HG03039 (cell line): ENCODE results near the gene TRIL.

Experiments
- ATAC-seq: cut with Tn5 transposase; IDR thresholded peaks from one replicate; pipeline ENCODE4 v1.9.1; 2021; ENCODE audit warnings: mild to moderate bottlenecking, moderate library complexity; ENCODE audit not compliant: unreplicated experiment

Gene TRIL

DNA sequence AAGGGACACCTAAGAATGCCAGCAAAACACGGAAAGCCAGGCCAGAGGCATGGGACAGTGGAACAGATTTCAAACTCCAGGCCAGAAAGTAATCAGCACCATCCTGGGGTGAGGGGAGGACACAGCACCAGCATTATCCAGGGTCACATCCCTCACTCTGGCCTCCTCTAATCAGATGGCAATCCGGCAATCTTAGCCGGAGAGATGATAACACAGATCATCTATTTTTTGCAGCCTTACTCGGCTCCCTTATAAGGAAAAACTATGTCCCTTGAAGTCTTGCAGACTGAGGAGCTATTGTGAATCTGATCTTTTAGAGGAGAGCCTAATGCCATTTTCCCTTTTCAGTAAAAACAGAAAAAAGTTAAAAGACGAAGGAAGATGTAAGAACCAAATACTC is 16.5 kb downstream of the TRIL start:
- ATAC-seq: no peak

GRCh38 chr7:28940741-28941384 is 17.3 kb downstream of the TRIL start:
- ATAC-seq: no peak

- no peak for ATAC-seq
Measured at GRCh38 chr7:28939844-28940544, 18.1 kb downstream of the TRIL start.

DNA sequence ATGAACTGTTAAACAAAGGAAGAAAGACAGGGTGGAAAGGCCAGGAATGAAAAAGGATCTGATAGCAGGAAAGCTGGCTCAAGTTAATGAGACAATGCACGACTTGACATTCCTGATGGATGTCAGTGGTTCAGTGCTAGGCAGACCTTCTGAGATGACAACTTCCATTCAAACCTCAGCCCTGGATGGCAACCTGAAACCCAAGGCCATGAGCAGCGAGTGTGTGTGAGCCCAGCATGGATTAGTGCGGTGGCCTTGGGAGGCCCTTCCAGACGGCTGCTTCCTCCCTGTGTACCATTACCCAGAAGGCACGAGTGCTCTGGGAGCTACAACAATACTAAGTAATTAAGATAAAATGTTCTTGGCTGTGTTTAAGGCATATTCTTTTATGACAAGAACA is 18.8 kb downstream of the TRIL start:
- no peak for ATAC-seq

GRCh38 chr7:28937619-28938018 is 20.5 kb downstream of the TRIL start:
- ATAC-seq: no peak

DNA sequence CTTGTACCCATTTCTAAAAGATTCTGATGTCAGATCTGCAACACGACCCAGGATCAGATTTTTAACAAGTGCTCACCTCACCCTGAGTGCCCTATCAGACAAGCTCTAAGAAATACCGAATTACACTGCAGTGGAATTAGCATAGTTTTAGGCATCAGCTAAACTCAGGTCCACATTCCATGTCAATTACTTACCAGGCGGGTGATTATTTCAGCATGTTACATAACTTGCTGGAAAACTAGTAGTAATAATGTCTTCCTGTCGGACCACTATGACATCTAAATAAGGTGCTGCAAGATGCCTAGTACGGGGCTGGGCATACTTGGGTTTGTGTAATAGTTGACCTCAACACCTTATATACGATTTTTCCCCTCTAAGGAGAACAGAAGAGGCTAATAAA is 21.0 kb downstream of the TRIL start:
- ATAC-seq: no peak

GRCh38 chr7:28933846-28934320 is 24.2 kb downstream of the TRIL start:
- ATAC-seq: no peak

- no peak for ATAC-seq
Measured at GRCh38 chr7:28931565-28931964, 26.6 kb downstream of the TRIL start.

DNA sequence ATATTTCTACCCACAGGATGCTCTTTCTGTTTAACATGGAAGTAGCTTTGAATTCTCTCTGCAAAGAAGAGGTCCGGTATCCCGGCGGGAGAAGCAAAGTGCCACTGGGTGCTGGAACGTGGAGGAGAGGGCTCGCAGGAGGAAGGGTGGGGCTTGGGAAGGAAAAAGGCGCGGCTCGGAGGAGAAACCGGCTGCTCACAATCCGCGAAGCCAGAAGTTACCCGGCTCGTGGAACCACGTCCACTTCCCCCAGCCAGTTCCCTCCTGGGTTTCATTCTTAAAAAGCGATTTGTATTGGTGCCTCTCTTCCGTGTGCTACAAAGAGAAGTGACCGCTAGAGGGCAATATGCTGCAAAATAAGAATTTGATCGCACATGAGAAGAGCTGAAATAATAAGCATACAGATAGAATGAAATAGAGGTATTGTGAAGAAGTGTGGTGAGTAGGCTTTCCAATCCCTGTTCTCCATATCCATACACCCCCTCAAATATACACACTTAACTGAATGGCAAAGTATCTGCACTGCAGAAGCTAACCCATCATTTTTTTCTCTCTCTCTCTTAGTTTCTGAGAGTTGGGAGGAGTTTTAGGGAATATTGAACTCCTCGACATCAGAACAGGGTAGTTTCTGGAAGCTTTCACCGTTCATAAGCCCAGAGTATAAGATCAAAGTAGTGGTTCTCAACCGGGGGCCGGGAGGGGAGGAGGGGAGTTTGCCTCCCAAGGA is 31.1 kb downstream of the TRIL start:
- peak; percentile 80 for ATAC-seq

- no peak for ATAC-seq
Measured at GRCh38 chr7:28922624-28923331, 35.4 kb downstream of the TRIL start.

- no peak for ATAC-seq
Measured at GRCh38 chr7:28921822-28922221, 36.3 kb downstream of the TRIL start.

- no peak for ATAC-seq
Measured at GRCh38 chr7:28920424-28920823, 37.7 kb downstream of the TRIL start.

- ATAC-seq: no peak
Measured at GRCh38 chr7:28919510-28919909, 38.6 kb downstream of the TRIL start.

DNA sequence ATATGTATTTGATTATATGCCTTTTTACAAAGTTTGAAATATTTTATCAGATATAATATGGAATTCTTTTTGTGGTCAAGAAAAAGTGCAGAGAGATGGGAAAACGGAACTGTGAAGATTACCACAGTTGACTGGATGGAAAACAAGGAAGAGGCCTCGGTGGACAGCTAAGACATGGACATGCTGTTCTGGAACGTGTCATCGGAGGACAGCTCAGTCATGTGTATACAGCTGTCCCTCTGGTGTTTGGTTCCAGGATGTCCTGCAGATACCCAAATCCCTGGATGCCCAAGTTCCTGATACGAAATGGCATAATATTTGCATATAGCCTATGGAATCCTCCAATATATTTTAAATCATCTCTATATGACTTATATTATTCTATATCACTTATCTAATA is 49.4 kb downstream of the TRIL start:
- ATAC-seq: no peak

GRCh38 chr7:28905464-28905863 is 52.7 kb downstream of the TRIL start:
- ATAC-seq: no peak

GRCh38 chr7:28904578-28905048 is 53.5 kb downstream of the TRIL start:
- no peak for ATAC-seq

DNA sequence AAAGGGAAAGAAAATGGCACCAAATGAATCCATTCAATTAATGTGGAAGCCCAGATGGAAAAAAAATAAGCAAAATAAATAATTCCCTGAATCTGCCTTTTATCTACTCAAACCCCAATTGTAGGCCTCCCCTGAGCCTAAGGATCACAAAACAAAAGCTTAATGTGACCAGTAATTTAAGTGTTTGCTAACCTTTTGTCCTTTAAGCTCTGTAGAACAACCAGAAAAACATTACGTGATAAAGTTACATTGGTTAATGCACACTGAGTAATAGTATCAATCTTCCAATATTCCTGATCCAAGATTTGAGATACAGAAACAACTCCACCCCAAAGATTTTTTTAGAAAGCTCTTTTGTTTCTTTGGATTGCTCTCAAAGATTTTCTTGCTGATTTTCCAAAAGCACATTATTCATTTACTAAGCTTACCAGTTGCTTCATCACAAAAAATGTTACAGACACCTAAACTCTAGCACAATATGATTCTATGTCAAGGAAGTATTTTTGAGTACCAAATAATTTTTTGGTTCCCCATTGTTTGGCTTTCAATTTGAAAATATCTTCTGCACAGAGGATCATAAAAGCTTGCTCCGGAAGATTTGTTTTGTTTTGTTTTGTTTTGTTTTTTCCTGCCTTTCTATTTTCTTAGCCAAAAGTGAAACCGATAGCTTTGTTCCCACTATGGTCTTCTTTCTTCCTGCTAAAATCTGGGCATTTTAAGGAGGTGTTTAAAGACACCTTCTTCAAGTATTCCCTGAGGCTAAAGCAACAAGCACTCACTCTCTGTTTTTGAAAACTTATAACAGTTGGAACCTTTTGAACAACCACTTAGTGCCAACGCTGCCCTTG is 54.2 kb downstream of the TRIL start:
- ATAC-seq: no peak
